Keratinocyte (primary cell): ENCODE measurements around the gene DPYD. TPM values are rescaled to one million over a fixed set of nuclear protein-coding genes. Genes with fewer than 3 reads are reported as not detected.

Experiments
- DNase-seq: peaks from one replicate; pipeline ENCODE4 v3.0.0-alpha.2; 2011; ENCODE audit warnings: low read depth, missing footprints, low spot score
- FAIRE-seq: peaks from 2 replicates; lab custom pipeline; 2011; peaks lifted over from hg19 to GRCh38; lab: Jason Lieb, UNC
- H2AFZ ChIP-seq: 2 replicates; pipeline ENCODE4 v1.6.0; 2012; ENCODE audit warnings: low read length, control low read depth, inconsistent platforms; ENCODE audit not compliant: control insufficient read depth
- H3K27ac ChIP-seq: 2 replicates; pipeline ENCODE4 v1.5.1; 2011; ENCODE audit warnings: low read length; ENCODE audit not compliant: control insufficient read depth, insufficient read depth
- H3K27me3 ChIP-seq: 3 replicates; pipeline ENCODE4 v1.6.0; 2011; ENCODE audit warnings: low read length; ENCODE audit not compliant: control insufficient read depth, insufficient read depth; ENCODE audit errors: extremely low read depth
- H3K36me3 ChIP-seq, 2 experiments: 2 replicates in 1 of 2; 3 replicates in 1 of 2; pipeline ENCODE4 v1.5.1; 2011; ENCODE audit warnings: low read length in 2 of 2, mild to moderate bottlenecking in 1 of 2; ENCODE audit not compliant: control insufficient read depth in 2 of 2, insufficient read depth in 2 of 2; ENCODE audit errors: extremely low read depth in 1 of 2
- H3K4me1 ChIP-seq: 3 replicates; pipeline ENCODE4 v1.5.1; 2011; ENCODE audit warnings: low read length; ENCODE audit not compliant: control insufficient read depth, insufficient read depth; ENCODE audit errors: extremely low read depth
- H3K4me2 ChIP-seq: 3 replicates; pipeline ENCODE4 v1.6.0; 2011; ENCODE audit warnings: low read depth, low read length; ENCODE audit not compliant: control insufficient read depth, insufficient read depth; ENCODE audit errors: extremely low read depth
- H3K4me3 ChIP-seq, 3 experiments: fragments of 200-600 bp in 1 of 3; sonication (generic) in 1 of 3; 2 replicates in 2 of 3; 3 replicates in 1 of 3; pipeline ENCODE4 v1.5.1; 2011 to 2016; ENCODE audit warnings: low read length in 3 of 3, mild to moderate bottlenecking in 3 of 3, control low read depth in 2 of 3, inconsistent platforms in 1 of 3, low read depth in 1 of 3, mixed read lengths in 1 of 3, mixed run types in 1 of 3, moderate library complexity in 1 of 3; ENCODE audit not compliant: control insufficient read depth in 2 of 3, insufficient read depth in 2 of 3; ENCODE audit errors: extremely low read depth in 1 of 3
- H3K79me2 ChIP-seq: 2 replicates; pipeline ENCODE4 v1.6.0; 2012; ENCODE audit warnings: low read length; ENCODE audit not compliant: control insufficient read depth, insufficient read depth
- H3K9ac ChIP-seq: 3 replicates; pipeline ENCODE4 v1.6.0; 2011; ENCODE audit warnings: low read length; ENCODE audit not compliant: control insufficient read depth, insufficient read depth; ENCODE audit errors: extremely low read depth
- H3K9me1 ChIP-seq: 3 replicates; pipeline ENCODE4 v1.6.0; 2011; ENCODE audit warnings: low read length; ENCODE audit not compliant: control insufficient read depth, insufficient read depth; ENCODE audit errors: extremely low read depth
- H3K9me3 ChIP-seq: 2 replicates; pipeline ENCODE4 v1.5.1; 2012; ENCODE audit warnings: low read depth, low read length; ENCODE audit not compliant: control insufficient read depth
- H4K20me1 ChIP-seq: 3 replicates; pipeline ENCODE4 v1.6.0; 2011; ENCODE audit warnings: low read length; ENCODE audit not compliant: control insufficient read depth, insufficient read depth; ENCODE audit errors: extremely low read depth
- CTCF ChIP-seq, 3 experiments: IDR thresholded peaks in 1 of 3; conservative IDR thresholded peaks in 1 of 3; optimal IDR thresholded peaks in 1 of 3; 2 replicates in 2 of 3; 3 replicates in 1 of 3; pipeline versions ENCODE3 to v1.5.1; 2011; ENCODE audit warnings: low read length in 3 of 3, mild to moderate bottlenecking in 3 of 3, moderate library complexity in 2 of 3, control low read depth in 1 of 3, inconsistent platforms in 1 of 3; ENCODE audit not compliant: insufficient read depth in 2 of 3; ENCODE audit errors: extremely low read depth in 1 of 3
- EZH2 ChIP-seq: IDR thresholded peaks from one replicate; pipeline ENCODE4 v1.6.1; 2012; ENCODE audit warnings: inconsistent platforms, mild to moderate bottlenecking, low read length, moderate library complexity
- dilution Hi-C: fragments of 300-500 bp; cut with MboI; formaldehyde crosslinking; loops from one replicate; pipeline ENCODE4 v1.7.0; 2020; ENCODE audit warnings: low sequenced_read_pairs; ENCODE audit not compliant: extremely low pct_ligation_motif_present
- polyA plus RNA-seq, 5 experiments: library from polyadenylated mRNA; depleted of rRNA in 3 of 5; stranded (reverse) in 3 of 5; stranded (forward) in 1 of 5; unstranded in 1 of 5; fragments of >200 nt; gene quantifications; 1 replicate in 1 of 5; 2 replicates in 3 of 5; 3 replicates in 1 of 5; pipeline versions ENCODE4 v1.2.1 to v1.2.3, GENCODE V29; 2011 to 2012; ENCODE audit warnings: missing spikeins in 2 of 5, low read depth in 1 of 5, low replicate concordance in 1 of 5

Gene DPYD
- polyA plus RNA-seq, 1 donor (not counting 4 experiments of a cell fraction or from before 2014, with no cell fraction given): 1.9 TPM

- dilution Hi-C loops: no loop called here
- Histone ChIP-seq H3K4me1 (no peaks in the 10 kb centered on the region), H3K4me3 (no peak overlapping the region), H4K20me1 (no peaks in the 10 kb centered on the region), H3K9ac (no peak overlapping the region), H3K9me3 (no peaks in the 10 kb centered on the region), H3K4me2 (no peak overlapping the region), H3K27me3 (no peaks in the 10 kb centered on the region), H3K79me2 (no peaks in the 10 kb centered on the region), H3K27ac (no peak overlapping the region), H3K36me3 (no peaks in the 10 kb centered on the region), H2AFZ (no peak overlapping the region), H3K9me1 (no peaks in the 10 kb centered on the region)
- FAIRE-seq (no peak), DNase-seq (no peak)
- no peak for TF ChIP-seq EZH2
- TF ChIP-seq CTCF (optimal IDR thresholded peaks at IDR 0.05 in 1 of 3, IDR thresholded peaks at IDR 0.05 in 1 of 3, conservative IDR thresholded peaks at IDR 0.05 in 1 of 3; ENCODE audit: extremely low read depth in 1 of 3, insufficient read depth in 2 of 3, low read length in 3 of 3): no peak
Observed at GRCh38 chr1:97726386-97726785, 194.4 kb downstream of the DPYD start.

DNA sequence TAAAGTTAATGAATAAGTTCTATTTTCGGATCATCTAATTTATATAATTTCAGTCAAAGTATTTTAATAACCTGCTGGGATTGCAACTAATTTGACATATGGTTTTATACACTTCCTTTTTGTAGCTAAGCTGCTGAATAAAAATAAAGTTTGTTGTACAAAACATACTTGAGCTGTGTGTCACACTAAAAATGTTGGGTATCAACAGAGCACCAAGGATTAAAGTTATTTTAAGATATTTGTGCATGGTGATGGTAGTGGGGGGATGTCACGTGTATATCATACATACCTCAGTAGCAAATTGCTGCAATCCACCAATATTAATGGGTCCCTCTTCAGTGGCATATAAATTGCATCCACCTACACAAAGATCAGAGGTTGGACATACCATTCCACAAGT, 199.6 kb downstream of the DPYD start:
- H3K27ac ChIP-seq: no peak overlapping the region
- FAIRE-seq (no peak), DNase-seq (no peak)
- no peaks in the 10 kb centered on the region for H3K9me3 ChIP-seq
- H4K20me1 ChIP-seq: no peaks in the 10 kb centered on the region
- no peak overlapping the region for H3K4me3 ChIP-seq
- no peak overlapping the region for H3K9ac ChIP-seq
- no peaks in the 10 kb centered on the region for H3K4me1 ChIP-seq
- no peak overlapping the region for H2AFZ ChIP-seq
- no peak overlapping the region for H3K4me2 ChIP-seq
- TF ChIP-seq CTCF (optimal IDR thresholded peaks at IDR 0.05 in 1 of 3, IDR thresholded peaks at IDR 0.05 in 1 of 3, conservative IDR thresholded peaks at IDR 0.05 in 1 of 3; ENCODE audit: extremely low read depth in 1 of 3, insufficient read depth in 2 of 3, low read length in 3 of 3) (no peak), EZH2 (no peak)
- H3K36me3 ChIP-seq: no peaks in the 10 kb centered on the region
- no peaks in the 10 kb centered on the region for H3K9me1 ChIP-seq
- no peaks in the 10 kb centered on the region for H3K79me2 ChIP-seq
- dilution Hi-C loops: no loop called here
- H3K27me3 ChIP-seq: no peaks in the 10 kb centered on the region
